ENCODE measurements around the gene MARK4. TPM values are rescaled to one million over a fixed set of nuclear protein-coding genes. Genes with fewer than 3 reads are reported as not detected.
A peak's percentile ranks its signal among the peaks of the same experiment; 100 is the strongest.
"Not testable (repeated sequence)": the region's sequence is repeated elsewhere in the genome, so short reads cannot be mapped to it uniquely, and the experiment has no call there.

The MARK4 gene
- total RNA-seq, 1 donor: 9.8 TPM

DNA sequence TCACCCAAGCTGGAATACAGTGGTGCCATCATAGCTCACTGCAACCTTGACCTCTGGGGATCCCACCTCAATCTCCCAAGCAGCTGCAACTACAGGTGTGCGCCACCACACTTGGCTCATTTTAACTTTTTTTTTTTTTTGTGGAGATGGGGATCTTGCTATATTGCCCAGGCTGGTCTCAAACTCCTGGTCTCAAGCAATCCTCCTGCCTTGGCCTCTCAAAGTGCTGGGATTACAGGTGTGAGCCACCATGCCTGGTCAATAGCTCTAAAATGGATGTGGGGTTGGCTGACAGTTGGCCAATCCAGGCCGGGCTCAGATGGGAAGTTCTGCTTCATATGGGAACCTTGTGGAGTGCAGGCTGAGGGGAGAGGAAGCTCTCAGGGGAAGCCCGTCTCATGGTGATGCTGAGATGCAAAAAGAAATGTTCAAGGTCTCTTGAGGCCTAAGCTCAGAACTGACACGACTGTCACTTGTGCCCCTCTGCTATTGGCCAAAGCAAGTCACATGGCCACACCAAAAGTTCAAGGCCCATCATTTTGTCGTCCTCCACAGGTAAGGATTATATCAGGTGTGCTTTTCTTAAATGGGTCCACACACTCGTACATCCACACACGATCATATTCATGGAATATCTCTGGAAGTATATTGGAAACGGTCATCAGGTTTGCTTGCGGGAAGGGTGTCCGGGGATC lies 82.7 kb downstream of the MARK4 start:
- no peak for DNase-seq (ENCODE audit: low read depth)
- no peak overlapping the region for H3K4me3 ChIP-seq (ENCODE audit: low read depth, low read length)
- TF ChIP-seq, protein P1, sequence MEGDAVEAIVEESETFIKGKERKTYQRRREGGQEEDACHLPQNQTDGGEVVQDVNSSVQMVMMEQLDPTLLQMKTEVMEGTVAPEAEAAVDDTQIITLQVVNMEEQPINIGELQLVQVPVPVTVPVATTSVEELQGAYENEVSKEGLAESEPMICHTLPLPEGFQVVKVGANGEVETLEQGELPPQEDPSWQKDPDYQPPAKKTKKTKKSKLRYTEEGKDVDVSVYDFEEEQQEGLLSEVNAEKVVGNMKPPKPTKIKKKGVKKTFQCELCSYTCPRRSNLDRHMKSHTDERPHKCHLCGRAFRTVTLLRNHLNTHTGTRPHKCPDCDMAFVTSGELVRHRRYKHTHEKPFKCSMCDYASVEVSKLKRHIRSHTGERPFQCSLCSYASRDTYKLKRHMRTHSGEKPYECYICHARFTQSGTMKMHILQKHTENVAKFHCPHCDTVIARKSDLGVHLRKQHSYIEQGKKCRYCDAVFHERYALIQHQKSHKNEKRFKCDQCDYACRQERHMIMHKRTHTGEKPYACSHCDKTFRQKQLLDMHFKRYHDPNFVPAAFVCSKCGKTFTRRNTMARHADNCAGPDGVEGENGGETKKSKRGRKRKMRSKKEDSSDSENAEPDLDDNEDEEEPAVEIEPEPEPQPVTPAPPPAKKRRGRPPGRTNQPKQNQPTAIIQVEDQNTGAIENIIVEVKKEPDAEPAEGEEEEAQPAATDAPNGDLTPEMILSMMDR (IDR thresholded peaks at IDR 0.05; ENCODE audit: insufficient read depth, low read length): no peak

DNA sequence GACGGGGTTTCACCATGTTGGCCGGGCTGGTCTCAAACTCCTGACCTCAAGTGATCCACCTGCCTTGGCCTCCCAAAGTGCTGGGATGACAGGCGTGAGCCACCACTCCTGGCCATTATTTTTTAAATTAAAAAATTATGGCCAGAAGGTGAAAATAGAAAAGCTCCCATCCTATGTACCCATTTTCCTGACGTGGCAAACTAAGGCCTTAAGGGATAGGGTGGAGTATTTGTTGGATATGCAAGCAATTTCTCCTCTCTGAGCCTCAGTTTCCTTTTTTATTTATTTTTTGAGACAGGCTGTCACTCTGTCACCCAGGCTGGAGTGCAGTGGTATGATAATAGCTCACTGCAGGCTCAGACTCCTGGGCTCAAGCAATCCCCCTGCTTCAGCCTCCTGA lies 83.8 kb downstream of the MARK4 start:
- DNase-seq (ENCODE audit: low read depth); H3K4me3 ChIP-seq (ENCODE audit: low read depth, low read length): not testable (repeated sequence)

DNA sequence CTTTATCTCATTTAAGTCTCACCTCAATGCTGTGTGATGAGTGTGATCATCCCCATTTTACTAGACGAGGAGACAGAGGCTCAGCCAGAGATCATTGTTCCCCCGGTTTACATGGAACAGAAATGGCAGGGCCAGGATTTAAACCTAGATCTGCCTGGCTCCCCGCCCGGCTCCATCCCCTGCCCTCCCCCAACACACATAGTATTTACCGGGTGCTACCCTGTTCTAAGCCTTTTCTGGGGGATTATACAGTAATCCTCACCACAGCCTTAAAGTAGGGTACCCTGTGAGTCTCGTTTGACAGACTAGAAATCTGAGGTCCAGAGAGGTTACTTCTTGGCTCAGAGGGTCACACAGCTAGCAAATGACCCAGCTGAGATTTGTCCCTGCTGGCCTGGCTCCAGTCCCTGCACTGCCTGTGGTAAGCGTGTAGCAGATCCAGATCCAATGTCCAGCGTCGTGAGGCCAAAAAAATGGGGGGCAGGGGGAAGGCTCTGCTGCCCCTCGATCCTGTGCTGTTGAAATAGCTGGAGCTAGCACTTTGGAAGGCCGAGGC lies 85.7 kb downstream of the MARK4 start:
- DNase-seq (ENCODE audit: low read depth): no peak
- H3K4me3 ChIP-seq (ENCODE audit: low read depth, low read length): no peak overlapping the region
- TF ChIP-seq, protein P1 (IDR thresholded peaks at IDR 0.05; ENCODE audit: insufficient read depth, low read length): no peak

DNA sequence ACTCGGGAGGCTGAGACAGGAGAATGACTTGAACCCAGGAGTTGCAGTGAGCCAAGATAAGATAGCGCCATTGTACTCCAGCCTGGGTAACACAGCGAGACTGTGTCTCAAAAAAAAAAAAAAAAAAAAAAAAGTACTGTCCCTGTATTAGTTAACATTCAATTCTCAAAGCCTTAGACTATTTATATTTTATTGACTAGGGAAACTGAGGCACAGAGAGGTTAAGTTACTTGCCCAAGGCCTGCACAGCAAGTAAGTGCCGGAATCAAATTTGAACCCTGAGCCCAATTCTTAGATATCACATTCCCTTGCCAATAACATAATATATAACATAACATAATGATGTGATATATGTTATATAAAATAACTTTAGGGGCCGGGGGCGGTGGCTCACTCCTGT lies 88.6 kb downstream of the MARK4 start:
- no peak overlapping the region for H3K4me3 ChIP-seq (ENCODE audit: low read depth, low read length)
- TF ChIP-seq, protein P1 (IDR thresholded peaks at IDR 0.05; ENCODE audit: insufficient read depth, low read length): no peak
- no peak for DNase-seq (ENCODE audit: low read depth)

DNA sequence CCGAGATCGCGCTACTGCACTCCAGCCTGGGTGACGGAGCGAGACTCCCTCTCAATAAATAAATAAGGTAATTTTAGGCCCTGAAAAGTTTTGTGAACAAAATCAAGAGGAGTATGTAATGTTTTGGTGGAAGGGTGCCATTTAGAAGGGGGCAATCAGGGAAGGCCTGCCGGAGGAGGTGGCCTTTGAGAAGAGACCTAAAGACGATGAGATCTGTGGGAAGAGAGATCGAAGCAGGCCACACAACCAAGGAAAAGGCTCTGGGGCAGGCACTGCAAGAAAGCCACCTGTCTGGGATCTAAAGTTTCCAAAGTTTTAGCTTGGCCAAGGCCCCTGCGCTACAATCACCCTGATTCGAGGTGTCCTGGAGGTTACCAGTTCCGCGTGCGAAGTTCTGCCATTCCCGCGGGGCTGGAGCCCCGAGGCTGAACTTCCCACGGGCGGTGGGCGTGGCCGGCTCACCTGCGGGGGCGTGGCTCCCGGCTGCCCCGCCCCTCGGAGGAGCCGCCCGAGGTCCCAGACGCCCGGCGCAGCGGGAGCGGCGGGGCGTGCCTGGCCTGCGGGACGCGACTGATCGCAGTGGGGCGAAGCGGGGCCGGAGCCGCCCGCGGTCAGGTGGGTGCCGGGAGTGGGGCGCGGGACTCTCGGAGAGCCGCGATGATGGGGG lies 89.3 kb downstream of the MARK4 start, which contains the start of gene KLC3:
TSS of gene KLC3 (plus strand) at position 519 of the 667 bp plus-strand sequence. CDS start 4,792 bp downstream, outside the sequence.
- no peak within 1 kb of the TSS for H3K4me3 ChIP-seq (ENCODE audit: low read depth, low read length)
- DNase-seq (ENCODE audit: low read depth): no peak
- TF ChIP-seq, protein P1 (IDR thresholded peaks at IDR 0.05; ENCODE audit: insufficient read depth, low read length): no peak

DNA sequence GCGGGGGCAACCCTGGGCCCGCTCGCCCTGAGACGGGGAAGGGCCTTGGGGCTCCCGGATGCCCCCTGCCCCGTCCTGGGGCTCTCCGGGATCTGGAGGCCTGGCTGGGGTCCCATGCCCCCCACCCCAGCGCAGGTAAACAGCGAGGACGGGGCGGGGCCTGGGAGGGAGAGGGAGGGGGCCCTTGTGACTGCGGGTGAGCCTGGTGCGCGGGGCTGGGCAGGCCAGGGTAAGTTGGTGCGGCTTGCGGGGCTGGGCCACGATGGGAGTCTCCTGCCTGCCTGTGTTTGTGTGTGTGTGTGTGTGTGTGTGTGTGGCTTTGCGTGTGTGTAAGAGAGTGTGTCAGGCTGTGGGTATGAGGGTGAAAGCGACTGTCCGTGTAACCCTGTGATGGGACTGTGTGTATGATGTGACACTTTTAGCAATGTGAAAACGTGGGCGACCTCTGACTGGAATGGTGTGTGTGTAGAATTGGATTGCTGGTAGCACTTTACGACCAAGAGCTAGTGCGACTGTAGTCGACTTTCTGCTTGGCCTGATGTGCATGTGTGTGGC lies 89.9 kb downstream of the MARK4 start:
- H3K4me3 ChIP-seq (ENCODE audit: low read depth, low read length): no peak overlapping the region
- DNase-seq (ENCODE audit: low read depth): peak; percentile 18
- TF ChIP-seq, protein P1 (IDR thresholded peaks at IDR 0.05; ENCODE audit: insufficient read depth, low read length): no peak

DNA sequence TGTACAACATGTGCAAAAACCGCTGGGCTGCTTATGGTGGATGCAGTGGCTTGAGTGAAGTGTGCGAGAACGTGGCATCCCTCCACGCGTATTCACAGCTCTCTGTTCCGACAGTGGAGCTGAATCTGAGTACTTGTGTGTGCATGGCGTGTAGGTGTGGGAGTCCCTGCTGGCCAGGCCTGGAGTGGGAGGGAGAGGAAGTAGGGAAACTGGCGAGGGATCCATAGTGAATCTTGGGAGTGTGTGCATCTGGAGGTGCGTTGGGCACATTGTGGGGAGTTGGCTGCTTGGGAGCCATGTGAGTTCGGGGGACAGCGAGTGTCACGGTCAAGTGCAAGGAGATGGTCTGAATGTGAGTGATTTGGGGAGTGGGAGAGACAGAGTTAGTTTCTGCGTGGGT lies 91.8 kb downstream of the MARK4 start:
- TF ChIP-seq, protein P1 (IDR thresholded peaks at IDR 0.05; ENCODE audit: insufficient read depth, low read length): no peak
- no peak overlapping the region for H3K4me3 ChIP-seq (ENCODE audit: low read depth, low read length)
- DNase-seq (ENCODE audit: low read depth): no peak

All from fibroblast of the aortic adventitia (primary cell).